C4-2B (cell line): Measurements from ENCODE around the gene MBTPS1.

Experiments
- H3K27ac ChIP-seq: fragments of 450-650 bp; 2 replicates; pipeline ENCODE4 v1.5.1; 2017
- CTCF ChIP-seq: fragments of 450-650 bp; conservative IDR thresholded peaks from 2 replicates; pipeline ENCODE4 v1.5.1; 2017; ENCODE audit warnings: mild to moderate bottlenecking
- ZFX ChIP-seq: fragments of 450-650 bp; IDR thresholded peaks from 2 replicates; pipeline ENCODE4 v1.6.1; 2017

MBTPS1 gene

GRCh38 chr16:84029297-84030047 is 87.3 kb downstream of the MBTPS1 start:
- no peak overlapping the region for H3K27ac ChIP-seq
- no peak for TF ChIP-seq CTCF
- TF ChIP-seq ZFX: no peak

GRCh38 chr16:84027625-84028024 is 89.1 kb downstream of the MBTPS1 start:
- TF ChIP-seq CTCF: no peak
- no peak for TF ChIP-seq ZFX
- no peak overlapping the region for H3K27ac ChIP-seq

- H3K27ac ChIP-seq: no peak overlapping the region
- no peak for TF ChIP-seq CTCF
- no peak for TF ChIP-seq ZFX
Measured at GRCh38 chr16:84026606-84027005, 90.1 kb downstream of the MBTPS1 start.

- no peak for TF ChIP-seq ZFX
- TF ChIP-seq CTCF: no peak
- H3K27ac ChIP-seq: no peak overlapping the region
Measured at GRCh38 chr16:84024854-84025253, 91.9 kb downstream of the MBTPS1 start.

GRCh38 chr16:84022644-84023043 is 94.1 kb downstream of the MBTPS1 start:
- TF ChIP-seq ZFX (no peak), CTCF (no peak)

GRCh38 chr16:84021488-84021887 is 95.3 kb downstream of the MBTPS1 start:
- TF ChIP-seq CTCF (no peak), ZFX (no peak)
- no peak overlapping the region for H3K27ac ChIP-seq

More at GRCh38 chr16:84022644-84023043, 94.1 kb downstream of the MBTPS1 start:
- H3K27ac ChIP-seq: no peak overlapping the region

- TF ChIP-seq CTCF: no peak
- no peak for TF ChIP-seq ZFX
- H3K27ac ChIP-seq: no peak overlapping the region
Measured at GRCh38 chr16:84020353-84020752, 96.4 kb downstream of the MBTPS1 start.
